ENCODE results near the gene COBLL1.

GRCh38 chr2:164867779-164868397 lies 26.3 kb upstream of the COBLL1 start:
- no peak for TF ChIP-seq ZNF529 (tag by site-specific recombination; IDR thresholded peaks at IDR 0.05; ENCODE audit: insufficient replicate concordance)
- TF ChIP-seq ZNF530 (tag by site-specific recombination; IDR thresholded peaks at IDR 0.05; ENCODE audit: low read depth), result no peak
- TF ChIP-seq ZNF423 (tag by site-specific recombination; IDR thresholded peaks at IDR 0.05), result no peak
- no peak for TF ChIP-seq CTCF (tag by site-specific recombination; IDR thresholded peaks at IDR 0.05)
- no peak for TF ChIP-seq PATZ1 (tag by site-specific recombination; IDR thresholded peaks at IDR 0.05)
- no peak for TF ChIP-seq ZNF76 (tag by site-specific recombination; IDR thresholded peaks at IDR 0.05; ENCODE audit: borderline replicate concordance, low read depth)
- TF ChIP-seq ZNF175 (tag by site-specific recombination; IDR thresholded peaks at IDR 0.05), result no peak
- no peak for TF ChIP-seq GLI4 (tag by site-specific recombination; IDR thresholded peaks at IDR 0.05)
- no peak for TF ChIP-seq BCL11A (tag by site-specific recombination; IDR thresholded peaks at IDR 0.05; ENCODE audit: low read depth)

Measured in HEK293 (cell line).